NCI-H1694 treated with DMSO at 0.1 percent for 48 hours (cell line): ENCODE data around the gene SH3GLB2.
"Not testable (repeated sequence)": the region's sequence is repeated elsewhere in the genome, so short reads cannot be mapped to it uniquely, and the experiment has no call there.

Source experiments
- DNase-seq: peaks from one replicate; lab custom pipeline; 2025; lab: John Stamatoyannopoulos, UW

The SH3GLB2 gene

DNA sequence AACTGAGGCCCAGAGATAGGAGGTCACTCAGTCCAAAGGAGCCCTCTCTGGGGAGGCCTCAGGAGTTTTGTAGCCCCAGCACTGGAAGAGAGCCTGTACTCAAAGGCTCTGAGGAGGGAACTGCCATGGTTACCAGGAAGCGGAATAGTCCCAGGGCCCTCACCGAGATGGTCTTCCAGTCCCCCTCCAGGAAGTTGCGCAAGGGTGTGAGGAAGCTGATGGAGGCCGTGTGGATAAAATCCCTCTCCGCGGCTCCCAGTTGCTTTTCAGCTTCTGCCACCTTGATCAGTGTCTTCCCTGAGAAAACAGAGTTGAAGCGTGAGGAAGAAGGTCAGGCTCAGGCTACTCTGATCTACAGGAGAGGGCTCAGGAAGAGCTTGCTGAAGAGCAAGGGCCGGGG is 13.5 kb downstream of the SH3GLB2 start:
- no peak for DNase-seq

DNA sequence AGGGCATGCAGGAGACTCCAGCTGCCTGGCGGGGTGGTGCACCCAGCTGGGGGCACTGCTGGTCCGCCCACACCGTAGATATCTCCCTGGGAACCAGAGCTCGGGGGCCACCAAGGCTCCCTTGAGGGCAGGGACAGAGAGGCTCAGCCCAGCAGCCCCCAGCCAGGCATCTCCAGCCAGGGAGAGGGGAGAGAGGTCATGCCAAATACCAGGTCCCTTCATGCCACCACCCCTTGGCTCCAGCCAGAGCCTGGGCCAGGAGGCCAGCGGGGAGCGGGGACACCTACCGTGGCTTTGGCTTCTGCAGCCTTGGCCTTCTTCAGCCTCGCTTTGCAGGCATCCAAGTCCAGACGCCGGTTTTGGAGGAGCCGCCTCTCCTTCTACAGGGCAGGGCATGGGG is 14.0 kb downstream of the SH3GLB2 start:
- DNase-seq, result no peak

DNA sequence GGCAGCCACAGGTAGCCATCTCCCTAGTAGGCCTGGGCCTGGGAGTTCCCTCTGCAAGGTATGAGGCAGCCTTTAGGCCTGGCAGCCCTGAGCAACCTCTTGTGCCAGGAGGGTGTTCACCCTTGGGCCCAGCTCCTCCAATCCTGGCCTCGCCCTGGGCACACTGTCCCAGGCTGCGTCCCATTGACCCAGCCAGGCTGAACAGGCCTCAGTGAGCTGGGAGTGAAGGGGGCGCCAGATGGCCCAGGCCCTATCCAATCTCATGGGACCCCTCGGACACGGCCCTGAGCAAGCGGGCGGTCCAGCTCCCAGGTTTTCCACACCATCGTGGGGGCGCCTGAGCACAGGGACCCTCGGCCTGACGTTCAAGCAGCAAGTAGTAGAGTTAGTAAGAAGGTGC is 14.5 kb downstream of the SH3GLB2 start:
- no peak for DNase-seq

DNA sequence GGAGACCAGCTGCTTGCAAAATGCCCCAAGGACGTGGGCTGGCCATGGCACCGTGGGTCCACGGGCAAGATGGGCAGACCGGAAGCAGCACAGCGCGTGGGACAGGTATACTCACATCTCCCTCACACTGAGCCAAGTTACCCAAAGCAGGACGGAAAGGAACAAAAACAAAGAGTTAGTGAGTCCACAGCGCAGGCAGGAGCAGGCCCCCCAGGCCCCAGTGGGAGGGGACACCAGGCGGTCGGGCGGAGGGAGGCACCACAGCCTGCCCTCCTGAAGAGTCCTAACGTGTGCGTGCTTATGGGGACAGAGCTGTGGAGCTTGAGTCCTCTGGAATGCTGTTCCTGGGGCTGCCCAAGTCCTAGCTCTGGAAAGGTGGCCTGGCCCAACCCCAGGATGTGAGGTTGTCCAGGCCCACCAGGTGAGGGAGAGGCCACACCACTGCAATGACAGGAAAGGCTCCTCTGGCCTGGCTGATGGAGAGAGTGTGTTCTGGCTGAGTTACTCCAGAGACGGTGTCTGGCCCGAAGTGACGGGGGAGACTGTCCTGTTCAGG is 15.2 kb downstream of the SH3GLB2 start:
- no peak for DNase-seq

DNA sequence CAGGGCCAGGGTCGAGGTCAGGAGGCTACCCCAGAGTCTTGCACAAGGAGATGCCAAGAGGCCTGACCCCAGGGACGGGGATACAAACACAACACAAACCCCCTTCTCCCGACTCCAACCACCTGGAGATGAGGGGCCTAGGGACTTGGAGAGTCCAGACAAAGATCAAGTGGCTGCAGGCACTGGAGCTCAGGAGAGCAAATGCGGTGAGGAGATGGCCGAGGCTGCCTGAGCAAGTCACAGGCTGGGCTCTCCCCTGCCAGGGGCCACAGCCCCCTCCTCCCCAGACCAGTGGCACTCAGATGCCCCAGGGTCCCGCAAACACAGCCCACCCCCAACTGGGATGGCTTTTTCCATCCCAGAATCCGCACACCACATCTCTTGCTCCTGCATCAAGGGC is 15.8 kb downstream of the SH3GLB2 start:
- no peak for DNase-seq

DNA sequence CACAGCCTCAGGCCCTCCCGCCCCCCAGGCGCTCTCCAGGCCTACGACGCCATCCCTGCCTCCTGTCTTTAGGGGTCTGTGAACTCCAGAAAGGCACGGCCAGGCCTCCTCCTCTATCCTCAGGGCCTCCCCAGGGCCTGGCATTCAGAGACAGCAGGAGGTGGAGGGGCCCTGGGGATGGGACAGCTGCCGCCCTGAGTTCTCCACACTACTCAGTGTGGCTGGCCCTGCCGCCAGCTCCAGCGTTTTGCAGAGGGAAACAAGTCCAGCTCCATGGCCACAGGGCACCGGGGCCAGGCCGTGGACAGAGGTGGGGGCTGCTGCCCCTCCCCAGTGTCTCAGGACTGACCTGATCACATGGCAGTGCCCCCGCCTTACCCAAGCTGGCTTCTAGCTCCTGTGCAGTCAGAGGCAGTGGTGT is 16.4 kb downstream of the SH3GLB2 start:
- DNase-seq, result no peak

DNA sequence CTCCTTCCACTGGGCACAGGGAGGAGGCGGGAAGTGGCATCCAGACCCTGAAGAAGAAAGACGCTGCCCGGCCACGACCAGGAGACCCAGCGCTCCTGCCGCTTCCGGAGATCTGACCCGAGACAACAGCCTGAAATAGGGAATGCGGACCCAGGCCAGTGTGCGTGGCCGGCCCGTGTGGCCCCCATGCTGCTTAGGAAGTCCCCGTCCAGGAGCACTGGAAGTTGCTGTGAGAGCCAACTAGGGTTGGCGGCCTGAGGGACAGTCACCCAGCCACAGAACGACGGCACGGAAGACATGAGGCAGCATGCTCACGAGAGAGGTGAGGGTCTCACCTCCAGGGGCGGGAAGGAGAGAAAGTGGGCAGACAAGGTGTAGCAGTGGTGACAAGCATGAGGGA is 17.0 kb downstream of the SH3GLB2 start:
- DNase-seq, result no peak

DNA sequence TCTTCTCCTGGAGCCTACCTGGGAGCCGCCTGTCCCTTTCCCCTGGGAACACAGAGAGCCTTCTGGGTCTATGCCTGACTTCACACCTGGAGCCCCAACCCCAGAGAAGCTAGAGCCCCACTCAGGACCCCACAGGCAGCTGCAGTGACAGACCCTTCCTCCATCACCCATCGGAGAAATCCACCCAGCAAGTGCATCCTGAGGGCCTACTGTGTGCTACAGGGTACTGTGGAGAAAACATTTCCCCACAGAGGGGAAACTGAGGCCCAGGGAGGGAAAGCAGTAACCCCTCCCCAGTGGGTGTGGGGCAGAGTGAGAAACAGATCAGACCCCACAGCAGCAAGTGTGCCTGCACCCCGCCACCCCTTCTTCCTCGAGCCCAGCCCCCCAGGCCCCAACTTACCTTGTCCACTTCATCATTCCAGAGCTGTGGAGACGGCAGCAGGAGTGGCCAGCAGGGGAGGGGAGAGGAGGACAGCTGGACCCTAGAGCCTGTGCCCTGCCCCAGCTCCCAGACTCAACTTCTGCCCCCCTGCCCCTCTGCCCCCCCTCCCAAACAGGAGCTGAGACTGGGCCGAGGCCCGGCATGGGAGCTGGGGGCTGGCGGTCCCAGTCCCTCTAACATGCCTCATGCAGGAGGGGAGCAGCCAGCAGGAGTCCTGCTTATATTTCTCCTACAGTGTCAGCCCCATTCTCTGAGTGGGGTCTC is 17.7 kb downstream of the SH3GLB2 start:
- no peak for DNase-seq

DNA sequence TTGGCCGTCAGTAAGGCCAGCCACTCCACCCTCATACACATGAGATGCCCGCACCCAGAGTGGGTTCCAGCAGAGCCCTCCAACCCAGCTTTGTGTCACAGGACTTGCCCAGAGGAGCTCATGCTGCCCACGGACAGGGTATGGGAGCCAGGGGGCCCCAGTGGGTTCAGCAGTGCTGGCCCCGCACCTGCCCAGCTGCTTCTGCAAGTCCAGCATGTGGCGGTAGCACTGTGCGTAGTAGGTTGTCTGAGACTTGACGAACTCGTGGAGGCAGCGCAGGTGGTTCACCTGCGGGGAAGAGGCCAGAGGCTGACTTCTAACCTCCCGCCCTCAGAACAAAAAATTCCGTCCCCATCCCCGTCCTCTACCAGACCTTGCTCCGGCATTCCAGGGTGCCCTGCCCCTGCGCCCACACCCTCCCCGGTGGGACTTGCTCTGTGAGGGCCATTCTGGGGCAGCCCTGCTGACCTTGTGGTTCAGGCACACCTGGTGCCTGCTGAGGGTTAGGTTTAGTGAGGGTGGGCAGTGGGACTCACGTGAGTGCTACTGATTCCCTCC is 18.5 kb downstream of the SH3GLB2 start:
- DNase-seq, result no peak

DNA sequence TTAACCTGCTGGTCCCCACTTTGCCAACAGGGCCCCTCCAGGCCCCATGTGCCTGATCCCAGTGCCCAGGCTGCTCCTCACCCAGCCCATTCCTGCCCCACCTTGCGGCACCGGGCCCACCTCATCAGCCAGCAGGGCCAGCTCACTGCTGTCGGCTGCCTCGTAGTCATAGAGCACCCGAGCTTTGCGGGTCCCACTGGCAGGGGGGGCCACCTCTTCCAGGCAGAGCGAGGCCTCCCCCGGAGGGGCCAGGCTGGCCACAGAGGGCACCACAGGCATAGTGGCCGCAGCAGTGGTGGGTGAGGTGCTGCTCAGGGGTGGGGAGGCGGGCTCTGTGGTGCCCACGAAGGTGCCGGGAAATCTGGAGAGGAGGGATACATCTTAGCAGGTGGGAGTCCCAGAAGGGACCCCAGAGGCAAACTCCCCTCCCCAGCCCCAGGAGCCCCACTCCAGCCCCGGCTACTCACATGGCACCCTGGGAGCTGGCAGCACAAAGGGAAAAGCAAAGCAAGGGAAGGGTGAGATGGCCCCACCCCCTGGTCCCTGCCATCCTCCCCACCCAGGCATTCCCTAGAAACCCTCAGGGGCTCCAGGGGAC is 19.0 kb downstream of the SH3GLB2 start:
- no peak for DNase-seq

DNA sequence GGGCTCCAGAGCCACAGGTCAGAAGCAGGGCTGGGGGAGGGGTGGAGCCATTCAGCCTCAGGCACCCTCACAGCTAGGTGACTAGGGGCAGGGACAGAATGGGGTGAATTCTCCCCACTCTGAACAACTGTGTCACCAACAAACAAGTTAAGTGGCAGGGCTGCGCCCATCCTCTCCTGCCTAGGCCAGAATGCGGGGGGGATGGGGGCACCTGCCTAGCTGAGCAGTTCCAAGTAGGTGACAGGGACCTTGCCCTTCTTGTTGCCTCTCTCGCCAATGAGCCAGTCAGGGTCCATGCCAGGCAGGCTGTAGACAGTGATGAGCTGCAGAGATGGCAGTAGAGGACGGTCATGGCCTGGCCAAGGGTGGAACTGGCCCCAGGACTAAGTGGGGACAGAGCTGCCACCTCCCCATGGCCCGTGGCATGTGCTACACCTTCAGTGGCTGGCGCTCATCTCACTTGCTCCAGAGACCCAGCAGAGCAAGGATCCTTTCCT is 19.6 kb downstream of the SH3GLB2 start:
- no peak for DNase-seq

DNA sequence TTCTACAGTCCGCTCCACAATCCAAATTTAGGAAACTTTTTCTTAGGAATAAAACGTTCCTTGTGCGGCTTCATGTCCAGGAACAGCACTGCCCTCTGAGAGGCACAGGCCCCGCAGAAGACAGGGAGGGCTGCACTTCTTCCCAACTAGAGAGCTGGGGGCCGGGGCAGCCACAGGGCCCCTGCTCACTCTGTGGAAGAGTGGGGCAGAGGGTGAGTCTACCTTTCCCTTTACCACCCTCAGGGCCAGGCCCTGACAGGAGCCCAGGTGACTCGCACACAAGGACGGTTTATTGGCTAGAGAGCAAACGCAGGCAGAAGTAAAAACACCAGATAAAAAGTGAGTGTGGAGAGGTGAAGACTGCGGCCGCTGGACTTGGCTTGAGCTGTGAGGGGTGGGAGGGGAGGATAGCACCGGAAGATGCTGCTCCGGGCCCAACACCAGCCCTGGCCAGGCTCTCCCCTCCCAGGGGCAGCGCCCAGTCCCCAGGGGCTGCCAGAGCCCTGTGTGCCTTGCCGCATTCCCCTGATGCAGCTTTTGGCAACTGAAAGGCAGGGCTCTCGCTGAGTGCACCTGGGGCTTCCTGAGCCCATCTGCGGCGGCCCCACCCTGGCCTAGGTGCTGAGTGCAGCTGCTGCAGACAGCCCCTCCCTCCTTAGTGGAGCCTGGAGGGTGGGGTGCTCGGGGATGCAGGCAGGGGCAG is 20.2 kb downstream of the SH3GLB2 start:
- no peak for DNase-seq

DNA sequence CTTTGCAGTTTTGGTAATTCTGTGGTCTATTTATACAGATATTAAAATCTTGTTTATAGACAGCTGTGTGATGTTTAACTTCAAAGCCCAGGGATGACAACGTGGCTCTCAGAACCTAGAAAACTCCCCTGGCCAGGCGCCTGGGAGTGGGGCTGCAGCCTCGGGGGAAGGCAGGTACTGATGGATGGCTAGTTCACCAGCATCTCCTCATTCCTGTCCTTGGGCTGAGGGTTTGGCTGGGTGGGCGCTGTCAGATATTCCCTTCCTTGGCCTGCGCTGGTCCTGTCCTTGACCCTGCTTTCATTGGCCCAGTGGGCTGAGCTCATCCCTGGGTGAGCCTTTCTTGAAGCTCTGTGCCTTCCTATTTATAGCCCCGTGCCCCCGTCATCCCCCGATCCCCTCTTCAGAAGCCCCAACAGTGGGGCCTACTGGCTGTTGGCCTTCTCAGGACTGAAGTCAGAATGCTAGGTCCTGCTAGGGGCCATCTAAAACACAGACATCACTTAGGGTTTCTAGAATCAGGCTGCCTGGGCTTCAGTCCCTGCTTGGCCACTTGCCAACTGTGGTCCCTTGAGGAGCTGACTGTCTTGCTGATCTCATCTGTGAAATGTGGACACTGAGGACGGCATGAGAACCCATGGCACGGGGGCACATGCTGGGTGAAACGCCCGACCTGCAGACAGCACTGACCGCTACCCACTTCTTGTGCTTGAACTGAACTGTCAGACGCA is 20.9 kb downstream of the SH3GLB2 start:
- no peak for DNase-seq

DNA sequence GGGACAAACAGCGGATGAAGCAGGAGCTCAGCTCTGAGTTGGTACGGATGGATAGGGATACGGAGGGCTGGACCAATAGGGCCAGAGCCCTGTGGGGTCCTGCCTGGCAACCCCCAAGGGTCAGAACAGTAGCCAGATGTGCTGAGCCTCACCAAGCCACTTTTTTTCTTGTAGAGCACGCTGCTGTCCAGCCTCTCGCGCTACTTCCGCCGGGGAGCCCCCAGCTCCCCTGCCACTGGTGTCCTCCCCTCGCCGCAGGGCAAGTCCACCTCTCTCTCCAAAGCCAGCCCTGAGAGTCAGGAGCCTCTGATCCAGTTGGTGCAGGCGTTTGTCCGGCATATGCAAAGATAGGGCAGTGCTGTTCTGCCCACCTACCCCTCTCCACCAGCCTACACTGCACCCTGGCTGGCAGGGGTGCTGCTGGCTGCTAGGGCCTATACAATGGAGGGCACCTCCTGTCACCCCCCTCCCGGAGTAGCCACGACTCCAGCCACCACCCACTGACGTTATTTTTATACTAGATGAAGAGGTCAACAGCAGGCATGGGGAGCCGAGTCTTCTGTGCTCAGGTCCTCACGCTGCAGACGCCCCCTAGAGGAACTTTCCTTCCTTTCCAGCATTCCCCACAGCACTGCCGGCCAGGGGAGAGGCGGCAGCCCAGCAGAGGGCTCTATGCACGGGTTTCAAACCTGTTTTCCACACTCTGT is 21.6 kb downstream of the SH3GLB2 start:
- DNase-seq, result peak; percentile 70

DNA sequence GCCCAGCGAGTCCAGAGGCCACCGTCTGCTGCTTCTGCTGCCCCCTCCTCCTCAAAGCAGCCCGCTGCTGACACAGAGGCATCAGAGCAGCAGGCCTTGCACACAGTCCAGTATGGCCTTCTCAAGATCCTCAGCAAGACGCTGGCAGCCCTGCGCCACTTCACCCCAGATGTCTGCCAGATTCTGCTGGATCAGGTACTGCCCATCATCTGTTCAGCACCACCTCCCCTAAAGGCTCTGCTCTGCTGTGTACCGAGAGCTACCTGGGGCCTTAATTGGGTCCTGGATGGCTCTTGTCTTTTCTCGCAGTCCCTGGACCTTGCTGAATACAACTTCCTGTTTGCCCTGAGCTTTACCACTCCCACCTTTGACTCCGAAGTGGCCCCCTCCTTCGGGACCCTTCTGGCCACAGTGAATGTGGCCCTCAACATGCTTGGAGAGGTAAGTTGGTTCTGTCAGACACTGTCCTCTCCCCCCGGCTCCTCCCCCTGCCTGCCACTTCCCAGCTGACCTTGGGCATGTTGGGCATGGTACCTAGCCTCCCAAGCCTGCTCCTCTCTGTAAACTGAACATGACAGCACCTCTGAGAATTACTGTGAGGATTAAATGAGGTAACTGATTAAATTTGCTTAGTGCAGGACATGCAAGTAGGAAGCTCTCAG is 22.7 kb downstream of the SH3GLB2 start:
- DNase-seq, result no peak

DNA sequence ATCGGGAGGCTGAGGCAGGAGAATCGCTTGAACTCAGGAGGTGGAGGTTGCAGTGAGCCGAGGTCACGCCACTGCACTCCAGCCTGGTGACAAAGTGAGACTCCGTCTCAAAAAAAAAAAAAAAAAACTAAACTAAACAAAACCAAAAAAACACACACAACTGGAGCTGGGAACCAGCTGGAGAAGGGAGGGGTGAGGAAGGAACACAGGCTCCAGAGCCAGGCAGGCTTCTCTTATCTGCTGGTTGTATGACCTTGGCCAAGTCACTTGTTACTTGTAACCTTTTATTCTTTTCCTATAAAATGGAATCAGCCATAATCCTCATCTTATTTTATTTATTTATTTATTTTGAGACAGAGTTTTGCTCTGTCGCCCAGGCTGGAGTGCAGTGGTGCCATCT is 24.0 kb downstream of the SH3GLB2 start:
- not testable (repeated sequence) for DNase-seq

DNA sequence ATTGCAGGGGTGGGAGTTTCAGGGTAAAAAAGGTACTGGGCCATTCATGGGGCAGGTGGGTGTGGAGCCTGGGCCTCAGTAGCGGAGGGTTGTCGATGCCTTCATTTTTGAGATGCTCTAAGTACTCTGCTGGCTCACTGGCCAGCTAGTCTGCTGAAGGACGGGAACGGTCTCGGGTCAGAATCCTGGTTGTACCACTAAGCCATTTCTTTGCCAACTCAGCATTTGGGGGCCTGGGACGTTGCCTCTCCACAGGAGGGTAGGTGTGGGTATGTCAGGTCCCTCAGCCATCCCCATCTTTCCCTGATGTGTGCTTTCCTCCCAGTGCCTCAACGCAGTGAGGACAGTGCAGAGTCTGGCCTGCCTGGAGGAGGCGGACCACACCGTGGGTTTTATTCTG is 25.1 kb downstream of the SH3GLB2 start:
- DNase-seq, result no peak

DNA sequence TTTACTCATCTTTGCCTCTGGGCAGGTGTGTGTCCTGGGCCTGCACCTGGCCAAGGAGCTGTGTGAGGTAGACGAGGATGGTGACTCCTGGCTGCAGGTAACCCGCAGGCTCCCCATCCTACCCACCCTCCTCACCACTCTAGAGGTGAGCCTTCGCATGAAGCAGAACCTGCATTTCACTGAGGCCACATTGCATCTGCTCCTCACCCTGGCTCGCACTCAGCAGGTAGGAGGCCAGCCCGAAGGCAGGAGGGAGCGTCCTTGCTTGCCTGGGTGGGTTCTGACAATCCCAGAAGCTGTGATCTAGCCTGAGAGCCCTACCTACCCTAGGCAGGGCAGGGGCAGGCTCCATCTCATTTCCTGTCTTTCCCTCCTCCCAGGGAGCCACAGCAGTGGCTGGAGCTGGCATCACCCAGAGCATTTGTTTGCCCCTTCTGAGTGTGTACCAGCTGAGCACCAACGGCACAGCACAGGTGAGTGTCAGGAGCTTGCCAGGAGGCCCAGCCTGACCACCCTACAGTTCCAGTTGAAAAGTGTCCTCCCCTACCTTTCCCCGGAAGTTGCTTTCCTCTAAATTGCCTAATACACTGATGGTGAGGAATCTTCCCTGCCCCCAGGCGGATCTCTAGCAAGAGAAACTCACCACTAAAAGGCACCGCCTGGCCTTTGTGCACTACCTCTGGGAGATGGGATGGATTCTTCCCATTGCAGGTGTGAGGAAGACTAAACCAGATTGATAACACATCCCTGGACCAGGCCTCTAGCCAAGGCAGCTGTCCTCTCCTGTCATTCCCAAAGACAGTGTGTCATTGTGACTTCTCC is 26.4 kb downstream of the SH3GLB2 start:
- DNase-seq, result no peak

DNA sequence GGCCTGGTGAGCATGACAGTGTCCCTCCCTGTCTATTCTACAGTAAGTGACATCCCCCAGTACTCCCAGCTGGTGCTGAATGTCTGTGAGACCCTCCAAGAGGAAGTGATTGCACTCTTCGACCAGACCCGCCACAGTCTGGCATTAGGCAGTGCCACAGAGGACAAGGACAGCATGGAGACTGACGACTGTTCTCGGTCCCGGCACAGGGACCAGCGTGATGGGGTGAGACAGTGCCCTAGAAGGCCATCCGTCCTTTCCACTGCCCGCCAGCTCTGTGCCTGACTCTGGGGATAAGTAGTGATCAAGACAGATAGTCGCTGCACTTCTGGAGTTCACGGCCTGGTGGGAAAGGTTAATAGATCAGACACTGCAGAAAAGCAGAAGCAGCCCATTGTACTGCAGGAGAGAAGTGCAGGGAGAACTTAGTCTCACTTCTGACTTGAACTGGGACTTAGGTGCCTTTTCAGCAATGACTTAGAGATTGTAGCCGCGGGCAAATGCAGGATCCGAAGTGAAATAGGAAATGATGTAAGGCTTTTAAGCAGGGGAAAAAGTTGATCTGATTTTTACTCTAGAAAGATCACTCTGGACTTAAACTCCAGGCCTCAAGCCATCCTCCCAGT is 28.4 kb downstream of the SH3GLB2 start:
- no peak for DNase-seq
